ENCODE measurements around the gene THBS2.

DNA sequence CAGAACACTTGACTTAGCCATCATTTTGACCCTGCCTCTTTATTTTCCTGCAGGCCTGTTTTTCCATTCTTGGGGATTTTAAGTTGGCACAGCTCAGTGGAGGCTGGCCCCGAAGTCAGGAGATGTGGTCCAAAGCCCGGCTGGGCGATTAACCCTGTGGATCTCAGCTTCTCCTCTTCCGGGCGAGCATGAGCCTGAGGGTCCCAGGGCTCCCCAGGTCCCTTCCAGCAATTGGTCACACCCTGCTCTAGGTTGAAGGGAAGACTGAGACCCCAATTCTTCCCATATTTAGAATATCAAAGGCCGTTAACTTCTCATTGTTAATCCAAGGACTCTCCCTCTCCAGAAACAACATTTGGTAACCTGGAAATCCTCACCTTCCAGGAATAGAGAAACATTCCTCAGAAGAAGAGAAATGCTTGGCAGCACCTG is 2.3 kb downstream of the THBS2 start:
- no peak for TF ChIP-seq CTCF (IDR thresholded peaks at IDR 0.05; ENCODE audit: low read length)
- TF ChIP-seq EZH2 (IDR thresholded peaks at IDR 0.05; ENCODE audit: borderline replicate concordance, low read length): no peak

All from OCI-LY1 (cell line).